Measurements from ENCODE around the gene RGL1. TPM values are rescaled to one million over a fixed set of nuclear protein-coding genes. Genes with fewer than 3 reads are reported as not detected.

The RGL1 gene
- total RNA-seq, 1 donor from 2014 or later: 23.1 TPM

DNA sequence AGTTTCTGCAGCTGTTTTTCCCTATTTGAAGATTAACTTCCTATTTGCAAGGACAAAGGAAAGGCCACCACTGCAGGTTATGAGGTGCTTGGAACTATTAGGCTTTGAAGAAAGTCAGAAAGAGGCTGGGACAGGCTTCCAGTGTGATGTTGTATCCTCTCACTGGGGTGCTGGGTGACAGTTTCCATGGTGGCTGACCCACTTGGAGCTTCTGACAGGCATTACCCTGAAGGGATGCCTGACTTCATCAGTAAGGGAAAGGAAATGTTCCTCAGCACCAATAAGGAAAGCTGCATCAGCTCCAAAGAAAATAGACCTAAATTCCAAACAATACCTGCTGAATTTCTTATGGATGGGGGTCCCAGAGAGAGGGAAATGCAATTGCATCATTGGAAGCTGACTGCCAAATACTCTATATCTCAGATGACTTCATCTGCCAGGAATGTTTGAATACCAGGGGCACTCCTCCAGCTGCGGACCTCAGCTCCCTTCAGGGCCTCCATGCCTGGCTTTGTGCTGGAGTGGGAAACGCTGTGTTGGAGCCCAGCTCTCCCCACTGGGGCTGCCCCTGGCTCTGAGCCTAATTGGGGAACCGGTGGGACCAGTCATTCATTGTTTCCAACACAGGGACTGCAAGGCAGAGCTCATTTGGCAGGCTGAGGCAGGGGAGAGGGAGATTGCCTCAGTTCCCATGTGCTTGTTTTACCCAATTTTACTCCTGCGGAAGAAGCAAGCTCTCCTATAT lies 76.6 kb downstream of the RGL1 start:
- no peaks in the 10 kb centered on the region for H3K27me3 ChIP-seq
- no peaks in the 10 kb centered on the region for H3K9me3 ChIP-seq
- DNase-seq (ENCODE audit: low spot score in 2 of 2): no peak
- intact Hi-C loops (cut with DNase I): no loop called here
- peaks cover 6 to 12% of the 10 kb centered on the region in 2 donors for H3K36me3 ChIP-seq
- H3K27ac ChIP-seq: peak overlapping the region in 1 of 2 donors; percentile 22
- TF ChIP-seq, protein P1, sequence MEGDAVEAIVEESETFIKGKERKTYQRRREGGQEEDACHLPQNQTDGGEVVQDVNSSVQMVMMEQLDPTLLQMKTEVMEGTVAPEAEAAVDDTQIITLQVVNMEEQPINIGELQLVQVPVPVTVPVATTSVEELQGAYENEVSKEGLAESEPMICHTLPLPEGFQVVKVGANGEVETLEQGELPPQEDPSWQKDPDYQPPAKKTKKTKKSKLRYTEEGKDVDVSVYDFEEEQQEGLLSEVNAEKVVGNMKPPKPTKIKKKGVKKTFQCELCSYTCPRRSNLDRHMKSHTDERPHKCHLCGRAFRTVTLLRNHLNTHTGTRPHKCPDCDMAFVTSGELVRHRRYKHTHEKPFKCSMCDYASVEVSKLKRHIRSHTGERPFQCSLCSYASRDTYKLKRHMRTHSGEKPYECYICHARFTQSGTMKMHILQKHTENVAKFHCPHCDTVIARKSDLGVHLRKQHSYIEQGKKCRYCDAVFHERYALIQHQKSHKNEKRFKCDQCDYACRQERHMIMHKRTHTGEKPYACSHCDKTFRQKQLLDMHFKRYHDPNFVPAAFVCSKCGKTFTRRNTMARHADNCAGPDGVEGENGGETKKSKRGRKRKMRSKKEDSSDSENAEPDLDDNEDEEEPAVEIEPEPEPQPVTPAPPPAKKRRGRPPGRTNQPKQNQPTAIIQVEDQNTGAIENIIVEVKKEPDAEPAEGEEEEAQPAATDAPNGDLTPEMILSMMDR (IDR thresholded peaks at IDR 0.05): no peak
- no peak overlapping the region for H3K4me3 ChIP-seq
- H3K4me1 ChIP-seq: peaks cover 10 to 16% of the 10 kb centered on the region in 2 donors

DNA sequence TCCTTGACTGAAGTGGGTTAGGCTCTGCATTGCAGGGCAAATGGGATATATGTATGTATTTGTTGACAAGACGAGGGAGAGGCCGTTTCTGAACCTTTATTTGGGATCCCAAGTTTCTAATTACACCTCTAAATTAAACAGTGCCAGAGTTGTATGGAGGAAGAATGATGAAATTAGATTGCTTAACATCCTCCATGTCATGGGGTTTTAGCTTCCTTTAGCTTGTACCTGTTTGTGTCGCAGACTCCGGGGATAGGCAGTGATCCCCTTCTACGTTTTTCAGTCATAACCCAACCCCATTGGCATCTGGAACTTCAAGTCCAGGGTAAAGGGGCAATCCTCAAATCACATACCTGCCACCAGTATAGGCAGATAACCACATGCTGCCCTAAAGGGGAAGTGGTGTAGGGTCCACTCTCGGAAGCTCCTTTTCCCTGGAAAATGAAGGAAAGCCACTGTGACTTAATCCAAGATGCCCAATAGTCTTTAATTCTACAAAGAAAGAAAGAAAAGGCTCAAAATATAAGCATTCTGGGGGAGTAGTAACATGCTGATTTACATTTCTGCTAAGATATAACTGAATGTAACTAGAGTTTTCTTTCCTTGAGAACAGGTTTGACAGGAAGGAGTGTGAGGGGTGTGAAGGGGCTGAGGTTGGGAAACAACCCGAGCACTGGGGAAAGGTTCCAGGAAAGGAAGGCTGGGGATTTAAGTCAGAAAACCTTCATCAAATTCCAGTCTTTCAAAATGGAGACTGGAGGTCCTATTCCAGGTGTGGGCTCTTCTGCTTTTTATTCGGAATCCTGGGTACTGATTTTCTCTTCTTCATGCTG lies 77.6 kb downstream of the RGL1 start:
- DNase-seq (ENCODE audit: low spot score in 2 of 2): no peak
- Histone ChIP-seq H3K27me3 (no peaks in the 10 kb centered on the region), H3K9me3 (no peaks in the 10 kb centered on the region), H3K4me1 (peaks cover 5 to 16% of the 10 kb centered on the region in 2 donors), H3K36me3 (peaks cover 6 to 12% of the 10 kb centered on the region in 2 donors), H3K27ac (peak overlapping the region in 1 of 2 donors; percentile 22), H3K4me3 (no peak overlapping the region)
- intact Hi-C loops (cut with DNase I): no loop called here
- TF ChIP-seq, protein P1 (IDR thresholded peaks at IDR 0.05): no peak

DNA sequence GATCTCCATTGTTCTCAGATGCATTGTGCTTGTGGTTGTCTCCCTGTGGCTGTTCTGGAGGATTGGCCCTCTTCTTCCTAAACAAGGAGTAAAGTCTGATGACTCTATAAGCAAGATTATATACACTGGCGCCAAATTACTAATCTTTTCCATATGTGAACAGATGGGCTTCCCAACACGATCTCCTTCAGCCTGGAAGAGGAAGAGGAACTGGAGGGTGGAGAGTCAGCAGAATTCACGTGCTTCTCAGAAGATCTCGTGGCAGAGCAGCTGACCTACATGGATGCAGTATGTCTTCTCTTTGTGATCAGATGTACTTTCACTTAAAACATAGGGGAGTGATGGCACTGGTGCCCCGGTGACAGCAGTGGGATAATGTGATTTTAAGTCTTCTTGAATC lies 78.7 kb downstream of the RGL1 start:
- DNase-seq (ENCODE audit: low spot score in 2 of 2): no peak
- Histone ChIP-seq H3K4me1 (peaks cover 4 to 18% of the 10 kb centered on the region in 2 donors), H3K27ac (no peak overlapping the region), H3K9me3 (no peaks in the 10 kb centered on the region), H3K36me3 (peaks cover 6 to 12% of the 10 kb centered on the region in 2 donors), H3K27me3 (no peaks in the 10 kb centered on the region), H3K4me3 (no peak overlapping the region)
- TF ChIP-seq, protein P1 (IDR thresholded peaks at IDR 0.05): no peak
- intact Hi-C loops (cut with DNase I): no loop called here

DNA sequence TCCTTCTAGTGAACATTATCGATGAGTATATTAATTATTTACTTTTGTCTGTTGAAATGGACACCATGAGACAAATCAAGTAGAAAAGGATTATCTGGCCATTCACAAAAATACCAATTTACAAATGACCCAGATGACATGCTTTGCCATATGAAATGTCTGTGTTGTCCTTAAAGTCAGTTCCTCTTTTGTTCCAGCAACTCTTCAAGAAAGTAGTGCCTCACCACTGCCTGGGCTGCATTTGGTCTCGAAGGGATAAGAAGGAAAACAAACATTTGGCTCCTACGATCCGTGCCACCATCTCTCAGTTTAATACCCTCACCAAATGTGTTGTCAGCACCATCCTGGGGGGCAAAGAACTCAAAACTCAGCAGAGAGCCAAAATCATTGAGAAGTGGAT lies 79.6 kb downstream of the RGL1 start:
- peaks cover 6 to 12% of the 10 kb centered on the region in 2 donors for H3K36me3 ChIP-seq
- TF ChIP-seq, protein P1 (IDR thresholded peaks at IDR 0.05): no peak
- peaks cover 4 to 18% of the 10 kb centered on the region in 2 donors for H3K4me1 ChIP-seq
- intact Hi-C loops (cut with DNase I): no loop called here
- H3K27me3 ChIP-seq: no peaks in the 10 kb centered on the region
- no peak for DNase-seq (ENCODE audit: low spot score in 2 of 2)
- no peak overlapping the region for H3K4me3 ChIP-seq
- H3K9me3 ChIP-seq: no peaks in the 10 kb centered on the region
- no peak overlapping the region for H3K27ac ChIP-seq

DNA sequence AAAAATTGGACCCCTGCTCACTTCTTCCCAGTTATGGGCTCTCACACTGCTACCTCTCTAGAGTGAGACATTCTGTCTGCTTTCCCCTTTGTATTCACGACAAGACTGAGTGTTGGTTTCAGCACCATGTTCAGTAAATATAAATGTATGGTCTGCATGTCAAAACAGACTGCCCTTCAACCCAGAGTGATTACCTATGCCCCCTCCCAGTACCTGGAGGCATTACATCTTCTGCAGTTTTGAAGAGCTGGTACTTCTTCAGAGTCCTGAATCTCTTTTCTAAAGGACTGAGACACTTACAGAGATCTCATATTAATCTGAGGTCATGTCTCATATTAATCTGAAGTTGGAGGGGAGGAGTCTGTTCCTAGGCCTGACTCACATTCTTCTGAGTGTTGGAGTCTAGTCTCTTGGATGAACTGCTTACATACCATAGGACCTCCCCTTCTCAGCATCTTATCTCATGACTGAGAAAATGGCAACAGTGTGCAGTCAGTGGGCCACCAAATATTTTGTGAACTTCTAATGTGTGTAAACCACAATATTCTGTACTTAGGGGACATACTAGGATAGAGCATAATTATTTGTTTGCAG lies 80.3 kb downstream of the RGL1 start:
- H3K4me3 ChIP-seq: no peak overlapping the region
- intact Hi-C loops (cut with DNase I): no loop called here
- TF ChIP-seq, protein P1 (IDR thresholded peaks at IDR 0.05): no peak
- H3K9me3 ChIP-seq: no peaks in the 10 kb centered on the region
- H3K36me3 ChIP-seq: peaks cover 6 to 12% of the 10 kb centered on the region in 2 donors
- peaks cover 4 to 18% of the 10 kb centered on the region in 2 donors for H3K4me1 ChIP-seq
- H3K27ac ChIP-seq: no peak overlapping the region
- H3K27me3 ChIP-seq: no peaks in the 10 kb centered on the region
- no peak for DNase-seq (ENCODE audit: low spot score in 2 of 2)

Measured in ascending aorta (tissue), 2 donors.